IMR-90 (cell line): ENCODE data around the gene DOK4. TPM values are rescaled to one million over a fixed set of nuclear protein-coding genes. Genes with fewer than 3 reads are reported as not detected.

Experiments used
- ATAC-seq: fragments of 200-7000 bp; cut with Tn5 transposase; 2 replicates; pipeline ENCODE4 v1.9.1; 2020; ENCODE audit warnings: low read depth, mild to moderate bottlenecking, moderate library complexity
- BruUV-seq: library from RNA; stranded (reverse); fragments of 400-500 nt; replicated peaks from 2 replicates; lab custom pipeline; 2021; lab: Mats Ljungman, UMichigan
- CTCF ChIA-PET: fragments of 300-600 bp; formaldehyde crosslinking; extraction: SDS; loops from one replicate; lab custom pipeline; 2021; ENCODE audit warnings: antibody characterized with exemption; lab: Yijun Ruan, JAX
- POLR2A ChIA-PET: fragments of 300-600 bp; sonication (Branson Sonifier 250); formaldehyde crosslinking; loops from one replicate; lab custom pipeline; 2022; ENCODE audit warnings: antibody characterized with exemption; ENCODE audit not compliant: unreplicated experiment; lab: Charles Lee
- DNase-seq: peaks from one replicate; pipeline ENCODE4 v3.0.0; 2013
- H2AFZ ChIP-seq: replicated peaks from 2 replicates; pipeline ENCODE3; 2013; ENCODE audit warnings: low read length, mild to moderate bottlenecking; ENCODE audit not compliant: poor library complexity
- H2AK5ac ChIP-seq: 2 replicates; pipeline ENCODE4 v1.6.1; 2013; ENCODE audit warnings: low read depth, low read length, inconsistent platforms
- H2AK9ac ChIP-seq: replicated peaks from 2 replicates; pipeline ENCODE3; 2013; ENCODE audit warnings: mild to moderate bottlenecking, low read depth, low read length, moderate library complexity; ENCODE audit not compliant: poor library complexity
- H2BK120ac ChIP-seq: 2 replicates; pipeline ENCODE4 v1.6.1; 2013; ENCODE audit warnings: low read depth, low read length, inconsistent platforms
- H2BK15ac ChIP-seq: 3 replicates; pipeline ENCODE4 v1.6.1; 2013; ENCODE audit warnings: low read depth, low read length, inconsistent platforms
- H2BK20ac ChIP-seq: 2 replicates; pipeline ENCODE4 v1.6.1; 2013; ENCODE audit warnings: low read depth, mild to moderate bottlenecking, inconsistent platforms, low read length, moderate library complexity
- H2BK5ac ChIP-seq: 2 replicates; pipeline ENCODE4 v1.6.1; 2013; ENCODE audit warnings: mild to moderate bottlenecking, low read depth, low read length, inconsistent platforms; ENCODE audit not compliant: poor library complexity, severe bottlenecking
- H3K14ac ChIP-seq: replicated peaks from 2 replicates; pipeline ENCODE4 v1.6.1; 2013; ENCODE audit warnings: low read depth, low read length, inconsistent platforms
- H3K18ac ChIP-seq: 2 replicates; pipeline ENCODE4 v1.6.1; 2013; ENCODE audit warnings: low read depth, low read length, control low read depth
- H3K23ac ChIP-seq: 2 replicates; pipeline ENCODE4 v1.6.1; 2013; ENCODE audit warnings: low read depth, low read length, inconsistent platforms
- H3K27ac ChIP-seq: 2 replicates; pipeline ENCODE4 v1.5.1; 2013; ENCODE audit warnings: mild to moderate bottlenecking, control low read depth, low read length; ENCODE audit not compliant: insufficient read depth
- H3K27me3 ChIP-seq: 2 replicates; pipeline ENCODE4 v1.6.1; 2013; ENCODE audit warnings: low read length; ENCODE audit not compliant: control insufficient read depth, insufficient read depth
- H3K36me3 ChIP-seq: 2 replicates; pipeline ENCODE4 v1.6.1; 2013; ENCODE audit warnings: low read length, mixed read lengths; ENCODE audit not compliant: control insufficient read depth, insufficient read depth
- H3K4ac ChIP-seq: 2 replicates; pipeline ENCODE4 v1.6.1; 2013; ENCODE audit warnings: low read depth, low read length, inconsistent platforms
- H3K4me1 ChIP-seq: 2 replicates; pipeline ENCODE4 v1.6.1; 2013; ENCODE audit warnings: low read length, mixed read lengths; ENCODE audit not compliant: control insufficient read depth, insufficient read depth
- H3K4me2 ChIP-seq: 2 replicates; pipeline ENCODE4 v1.6.1; 2013; ENCODE audit warnings: low read depth, mild to moderate bottlenecking, control low read depth, low read length, moderate library complexity
- H3K4me3 ChIP-seq: 2 replicates; pipeline ENCODE4 v1.5.1; 2013; ENCODE audit warnings: low read depth, mild to moderate bottlenecking, control low read depth, low read length, moderate library complexity; ENCODE audit not compliant: insufficient read depth
- H3K56ac ChIP-seq: 2 replicates; pipeline ENCODE4 v1.6.1; 2013; ENCODE audit warnings: low read length, inconsistent platforms; ENCODE audit not compliant: insufficient read depth; ENCODE audit errors: extremely low read depth
- H3K79me1 ChIP-seq, 2 experiments: 2 replicates each; pipeline ENCODE4 v1.6.1; 2013; ENCODE audit warnings: low read length in 2 of 2, inconsistent platforms in 1 of 2, low read depth in 1 of 2
- H3K9ac ChIP-seq: 2 replicates; pipeline ENCODE4 v1.6.1; 2013; ENCODE audit warnings: low read depth, low read length, control low read depth
- H3K9me1 ChIP-seq: 2 replicates; pipeline ENCODE4 v1.6.1; 2013; ENCODE audit warnings: low read length, inconsistent platforms; ENCODE audit not compliant: insufficient read depth
- H3K9me3 ChIP-seq: 2 replicates; pipeline ENCODE4 v1.6.1; 2013; ENCODE audit warnings: low read length; ENCODE audit not compliant: control insufficient read depth, insufficient read depth
- H4K20me1 ChIP-seq: 2 replicates; pipeline ENCODE4 v1.6.1; 2013; ENCODE audit warnings: low read length, inconsistent platforms; ENCODE audit not compliant: insufficient read depth
- H4K5ac ChIP-seq: 2 replicates; pipeline ENCODE4 v1.6.1; 2013; ENCODE audit warnings: mild to moderate bottlenecking, low read depth, low read length, control low read depth
- H4K8ac ChIP-seq, 2 experiments: 2 replicates each; pipeline ENCODE4 v1.6.1; 2013; ENCODE audit warnings: low read depth in 2 of 2, low read length in 2 of 2, control low read depth in 1 of 2, inconsistent platforms in 1 of 2
- H4K91ac ChIP-seq: 2 replicates; pipeline ENCODE4 v1.6.1; 2013; ENCODE audit warnings: low read depth, low read length, inconsistent platforms; ENCODE audit not compliant: insufficient read depth
- BHLHE40 ChIP-seq: fragments of 150-350 bp; IDR thresholded peaks from 2 replicates; pipeline ENCODE4 v1.6.1; 2016; ENCODE audit warnings: mild to moderate bottlenecking, low read depth, low read length
- RCOR1 ChIP-seq: IDR thresholded peaks from 2 replicates; pipeline ENCODE4 v1.6.1; 2012; ENCODE audit warnings: mild to moderate bottlenecking, low read length, improper control_type of control experiment; ENCODE audit not compliant: insufficient replicate concordance
- RFX5 ChIP-seq: IDR thresholded peaks from 2 replicates; pipeline ENCODE4 v1.8.0; 2012; ENCODE audit warnings: low read depth, mild to moderate bottlenecking, low read length, moderate library complexity
- WGBS, 2 experiments: methylation state at CpG; one replicate each; pipeline versions ENCODE4 v1.1.5 to v1.1.7; 2013; ENCODE audit warnings: missing lambda C conversion rate in 2 of 2; ENCODE audit not compliant: insufficient read length in 1 of 2; ENCODE audit errors: extremely low coverage in 2 of 2; 5-methylcytosine and 5-hydroxymethylcytosine counted together
- dilution Hi-C: fragments of 300-500 bp; cut with HindIII; formaldehyde crosslinking; loops from one replicate; pipeline ENCODE4 v1.14.3; 2018; ENCODE audit warnings: low sequenced_read_pairs; ENCODE audit not compliant: unreplicated experiment
- in situ Hi-C: fragments of 300-500 bp; cut with MboI; formaldehyde crosslinking; loops from 3 replicates; pipeline ENCODE4 v1.14.3; 2019; ENCODE audit warnings: low sequenced_read_pairs, inconsistent platforms, mixed read lengths
- intact Hi-C: fragments of 100-400 bp; cut with micrococcal nuclease; formaldehyde crosslinking; loops from 2 replicates; pipeline ENCODE4 v1.10.0; 2022
- polyA plus RNA-seq, 3 experiments: library from polyadenylated mRNA; depleted of rRNA; stranded (reverse); fragments of >200 nt; gene quantifications; 2 replicates each; pipeline ENCODE4 v1.2.3, GENCODE V29; 2012; ENCODE audit warnings: low replicate concordance in 1 of 3
- total RNA-seq: library from RNA; depleted of rRNA; stranded (reverse); fragments of >200 nt; gene quantifications from 2 replicates; pipeline ENCODE4 v1.2.3, GENCODE V29; 2012
- TF ChIP-seq, protein P1 (sequence below): fragments of 150-350 bp; IDR thresholded peaks from 2 replicates; pipeline ENCODE4 v1.6.1; 2016; ENCODE audit warnings: low read depth, mild to moderate bottlenecking, low read length, moderate library complexity, borderline replicate concordance

Gene DOK4
- total and polyA plus RNA-seq, 2 of the 4 experiments (the other 2 are of a cell fraction) = 22.0 to 25.9 TPM

DNA sequence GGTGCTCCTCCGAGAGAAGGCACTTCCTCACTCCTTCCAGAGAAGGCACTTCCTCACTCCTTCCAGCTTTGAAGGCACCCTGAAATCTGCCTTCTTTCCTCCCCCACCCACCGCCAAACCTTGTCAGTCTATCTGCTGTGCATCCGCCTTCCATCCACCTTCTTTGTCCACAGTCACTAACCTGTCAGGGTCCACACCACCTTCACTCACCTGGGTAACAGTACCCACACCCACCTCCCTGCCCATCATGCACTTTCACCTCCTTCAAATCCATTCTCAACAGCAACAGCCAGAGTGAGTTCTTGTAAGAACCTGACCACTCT, 44.9 kb upstream of the DOK4 start:
- CTCF ChIA-PET = no interaction called here
- in situ Hi-C loops (no loop called here), dilution Hi-C loops (no loop called here)

More for the DNA sequence above, 44.9 kb upstream of the DOK4 start:
- BruUV-seq = no TSS peak
- ATAC-seq (no peak), DNase-seq (no peak)
- peak overlapping the region; percentile 20 for H2AK9ac ChIP-seq
- H3K27ac ChIP-seq = no peak overlapping the region
- no peak overlapping the region for H3K9ac ChIP-seq
- no peak overlapping the region for H4K8ac ChIP-seq
- no peak overlapping the region for H4K91ac ChIP-seq
- POLR2A ChIA-PET = interaction anchor here (0.5 kb wide), 1 partner anchor 30 kb away, joined by 5 read pairs; no protein-coding TSS in a partner anchor
- H3K18ac ChIP-seq = no peak overlapping the region
- no peak overlapping the region for H3K4me3 ChIP-seq
- no peak overlapping the region for H3K23ac ChIP-seq
- no peak overlapping the region for H3K4ac ChIP-seq
- no peak for TF ChIP-seq RFX5
- TF ChIP-seq, protein P1, sequence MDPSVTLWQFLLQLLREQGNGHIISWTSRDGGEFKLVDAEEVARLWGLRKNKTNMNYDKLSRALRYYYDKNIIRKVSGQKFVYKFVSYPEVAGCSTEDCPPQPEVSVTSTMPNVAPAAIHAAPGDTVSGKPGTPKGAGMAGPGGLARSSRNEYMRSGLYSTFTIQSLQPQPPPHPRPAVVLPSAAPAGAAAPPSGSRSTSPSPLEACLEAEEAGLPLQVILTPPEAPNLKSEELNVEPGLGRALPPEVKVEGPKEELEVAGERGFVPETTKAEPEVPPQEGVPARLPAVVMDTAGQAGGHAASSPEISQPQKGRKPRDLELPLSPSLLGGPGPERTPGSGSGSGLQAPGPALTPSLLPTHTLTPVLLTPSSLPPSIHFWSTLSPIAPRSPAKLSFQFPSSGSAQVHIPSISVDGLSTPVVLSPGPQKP = no peak
- TF ChIP-seq BHLHE40 = no peak
- TF ChIP-seq RCOR1 = no peak
- H3K9me3 ChIP-seq = no peaks in the 10 kb centered on the region
- H2BK20ac ChIP-seq = no peak overlapping the region
- H2BK5ac ChIP-seq = no peak overlapping the region
- no peak overlapping the region for H4K5ac ChIP-seq
- no peak overlapping the region for H2BK15ac ChIP-seq
- peaks cover 5% of the 10 kb centered on the region; the same call in 1 of the 2 replicates for H4K20me1 ChIP-seq
- peak overlapping the region; percentile 51; the same call in 1 of the 2 replicates for H2AK5ac ChIP-seq
- H3K14ac ChIP-seq = no peak overlapping the region
- H2BK120ac ChIP-seq = no peak overlapping the region
- no peak overlapping the region for H2AFZ ChIP-seq
- H3K36me3 ChIP-seq = peaks cover 7% of the 10 kb centered on the region
- intact Hi-C loops = no loop called here
- no peaks in the 10 kb centered on the region for H3K27me3 ChIP-seq
- H3K4me2 ChIP-seq = no peak overlapping the region
- WGBS, 2 experiments = 100% methylated on average over 3 of the region's 3 CpGs; no CpG with 5 or more reads in 1 of the 2 experiments
- H3K56ac ChIP-seq = no peak overlapping the region
- peaks cover 5% of the 10 kb centered on the region; the same call in 1 of the 2 replicates for H3K9me1 ChIP-seq
- H3K79me1 ChIP-seq = peaks cover 7 to 27% of the 10 kb centered on the region in 2 experiments; a peak in 3 of 4 replicates
- peaks cover 23% of the 10 kb centered on the region for H3K4me1 ChIP-seq
